GM23248 (cell line): ENCODE data around the gene NANS.

Experiments
- EZH2 ChIP-seq: fragments of 200-600 bp; sonication (generic); IDR thresholded peaks from 2 replicates; pipeline ENCODE4 v1.6.1; 2018; ENCODE audit warnings: antibody characterized with exemption, mild to moderate bottlenecking; ENCODE audit not compliant: insufficient read depth, poor library complexity, severe bottlenecking
- EZH2phosphoT487 ChIP-seq: fragments of 200-600 bp; sonication (generic); IDR thresholded peaks from 2 replicates; pipeline ENCODE4 v1.6.1; 2018; ENCODE audit warnings: antibody characterized with exemption, moderate library complexity, mild to moderate bottlenecking, low read depth; ENCODE audit not compliant: insufficient read depth

GRCh38 chr9:98120476-98120875 is 63.9 kb downstream of the NANS start:
- TF ChIP-seq EZH2 (no peak), EZH2phosphoT487 (no peak)
